Body of pancreas (tissue), 4 donors: ENCODE measurements around the gene SLC35F4.

Experiments used
- CTCF ChIP-seq, 7 experiments: fragments of 450-650 bp in 4 of 7; fragments of 200-600 bp in 3 of 7; sonication (generic) in 3 of 7; IDR thresholded peaks; one replicate each; pipeline ENCODE4 v1.5.1; 2016 to 2019; ENCODE audit warnings: antibody characterized with exemption in 7 of 7
- POLR2A ChIP-seq, 3 donors: fragments of 450-650 bp; IDR thresholded peaks; one replicate each; pipeline ENCODE4 v1.6.1; 2016; ENCODE audit warnings: antibody characterized with exemption in 3 of 3, mild to moderate bottlenecking in 2 of 3

- TF ChIP-seq CTCF (IDR thresholded peaks at IDR 0.05): no peak
- no peak for TF ChIP-seq POLR2A (IDR thresholded peaks at IDR 0.05)
These were observed 9.4 kb upstream of the SLC35F4 start for GRCh38 chr14:57875296-57875695.
